ENCODE results near the gene EEF1B2. TPM values are rescaled to one million over a fixed set of nuclear protein-coding genes. Genes with fewer than 3 reads are reported as not detected.

EEF1B2 gene
- total RNA-seq, 1 donor from 2014 or later, result 614 TPM

DNA sequence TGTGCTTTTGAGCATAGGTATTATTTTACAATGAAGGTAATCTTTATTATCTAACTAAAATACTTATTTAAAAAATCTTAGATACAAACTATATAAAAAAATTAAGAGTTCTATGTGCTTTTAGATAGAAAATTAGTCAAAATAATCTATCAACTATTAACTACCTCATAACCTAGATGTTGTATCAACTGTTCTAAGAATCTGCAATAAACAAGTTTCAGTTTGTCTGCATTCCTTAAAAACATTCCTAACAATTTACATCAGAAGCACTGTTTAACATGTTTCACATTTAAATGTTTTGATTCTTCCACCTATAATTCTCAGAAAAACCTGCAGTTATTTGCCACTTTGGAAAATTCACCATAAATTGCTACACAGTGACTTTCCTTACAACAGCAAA lies 33.8 kb upstream of the EEF1B2 start:
- no peak for DNase-seq (ENCODE audit: low read depth, low spot score)
- Mint-ChIP-seq H3K27ac (ENCODE audit: unreplicated experiment) (no peak overlapping the region), H3K4me3 (no peak overlapping the region), H3K9me3 (no peaks in the 10 kb centered on the region), H3K27me3 (ENCODE audit: low read depth) (no peaks in the 10 kb centered on the region), H3K36me3 (ENCODE audit: low read depth) (peaks cover 6% of the 10 kb centered on the region), H3K4me1 (no peaks in the 10 kb centered on the region)
- TF ChIP-seq, protein P1, sequence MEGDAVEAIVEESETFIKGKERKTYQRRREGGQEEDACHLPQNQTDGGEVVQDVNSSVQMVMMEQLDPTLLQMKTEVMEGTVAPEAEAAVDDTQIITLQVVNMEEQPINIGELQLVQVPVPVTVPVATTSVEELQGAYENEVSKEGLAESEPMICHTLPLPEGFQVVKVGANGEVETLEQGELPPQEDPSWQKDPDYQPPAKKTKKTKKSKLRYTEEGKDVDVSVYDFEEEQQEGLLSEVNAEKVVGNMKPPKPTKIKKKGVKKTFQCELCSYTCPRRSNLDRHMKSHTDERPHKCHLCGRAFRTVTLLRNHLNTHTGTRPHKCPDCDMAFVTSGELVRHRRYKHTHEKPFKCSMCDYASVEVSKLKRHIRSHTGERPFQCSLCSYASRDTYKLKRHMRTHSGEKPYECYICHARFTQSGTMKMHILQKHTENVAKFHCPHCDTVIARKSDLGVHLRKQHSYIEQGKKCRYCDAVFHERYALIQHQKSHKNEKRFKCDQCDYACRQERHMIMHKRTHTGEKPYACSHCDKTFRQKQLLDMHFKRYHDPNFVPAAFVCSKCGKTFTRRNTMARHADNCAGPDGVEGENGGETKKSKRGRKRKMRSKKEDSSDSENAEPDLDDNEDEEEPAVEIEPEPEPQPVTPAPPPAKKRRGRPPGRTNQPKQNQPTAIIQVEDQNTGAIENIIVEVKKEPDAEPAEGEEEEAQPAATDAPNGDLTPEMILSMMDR (conservative IDR thresholded peaks at IDR 0.05), result no peak

DNA sequence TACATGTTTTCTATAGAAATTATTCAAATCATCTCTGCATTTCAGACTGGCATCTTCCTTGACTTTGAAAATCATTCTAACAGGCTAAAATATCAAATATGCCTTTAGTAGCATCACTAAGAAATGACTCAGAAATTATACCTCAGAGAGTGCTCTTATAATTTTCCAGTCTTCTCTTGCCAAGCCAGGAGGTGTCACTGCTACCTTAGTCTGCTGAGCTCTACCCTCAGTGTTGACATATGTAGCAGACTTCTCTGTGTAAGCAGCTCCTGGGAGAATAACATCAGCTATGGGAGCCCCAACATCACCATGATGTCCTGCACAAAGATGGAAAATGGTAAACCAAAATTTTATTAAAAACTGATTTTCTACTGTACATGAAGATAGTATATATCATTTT lies 32.0 kb upstream of the EEF1B2 start:
- H3K27ac Mint-ChIP-seq (ENCODE audit: unreplicated experiment), result no peak overlapping the region
- TF ChIP-seq, protein P1 (conservative IDR thresholded peaks at IDR 0.05), result no peak
- H3K4me1 Mint-ChIP-seq, result no peaks in the 10 kb centered on the region
- H3K36me3 Mint-ChIP-seq (ENCODE audit: low read depth), result peaks cover 3% of the 10 kb centered on the region
- H3K27me3 Mint-ChIP-seq (ENCODE audit: low read depth), result no peaks in the 10 kb centered on the region
- H3K4me3 Mint-ChIP-seq, result no peak overlapping the region
- no peaks in the 10 kb centered on the region for H3K9me3 Mint-ChIP-seq
- no peak for DNase-seq (ENCODE audit: low read depth, low spot score)

DNA sequence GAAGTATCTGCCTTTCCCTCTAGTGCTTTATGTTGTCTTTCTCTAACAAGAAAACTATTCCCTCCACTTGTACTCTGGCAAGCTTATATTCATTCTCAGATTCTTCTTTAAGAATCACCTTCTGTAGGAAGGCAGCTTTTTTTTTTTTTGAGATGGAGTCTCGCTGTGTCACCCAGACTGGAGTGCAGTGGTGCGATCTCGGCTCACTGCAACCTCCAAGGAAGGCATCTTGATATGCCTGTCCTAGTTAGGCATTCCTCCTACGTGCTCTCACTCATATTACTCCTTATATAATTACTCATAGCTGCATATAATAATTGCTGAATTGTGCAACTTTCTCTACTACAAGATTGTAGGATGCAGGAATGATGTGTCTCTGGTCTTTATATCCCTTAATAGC lies 16.2 kb upstream of the EEF1B2 start:
- TF ChIP-seq, protein P1 (conservative IDR thresholded peaks at IDR 0.05), result no peak
- Mint-ChIP-seq H3K27me3 (ENCODE audit: low read depth) (no peaks in the 10 kb centered on the region), H3K9me3 (no peaks in the 10 kb centered on the region), H3K4me1 (no peaks in the 10 kb centered on the region), H3K27ac (ENCODE audit: unreplicated experiment) (no peak overlapping the region), H3K4me3 (no peak overlapping the region), H3K36me3 (ENCODE audit: low read depth) (peaks cover 9% of the 10 kb centered on the region)
- no peak for DNase-seq (ENCODE audit: low read depth, low spot score)

DNA sequence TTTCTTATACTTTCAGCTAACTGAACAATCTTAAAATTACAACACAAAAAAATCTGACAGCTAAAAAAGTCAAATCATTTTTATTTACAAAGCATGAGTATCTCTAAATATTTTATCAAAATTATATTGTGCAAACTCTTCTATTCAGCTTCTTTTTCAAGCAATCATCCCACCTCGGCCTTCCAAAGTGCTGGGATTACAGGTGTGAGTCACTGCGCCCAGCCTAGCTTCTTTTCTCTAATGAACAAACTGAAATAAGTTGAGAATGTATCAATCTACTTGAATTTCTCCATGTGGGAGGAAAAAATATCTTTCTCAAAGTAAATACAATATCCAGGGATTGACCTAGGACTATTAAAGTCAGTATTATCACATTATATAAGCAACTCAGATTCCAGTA lies 15.3 kb upstream of the EEF1B2 start:
- no peak overlapping the region for H3K27ac Mint-ChIP-seq (ENCODE audit: unreplicated experiment)
- TF ChIP-seq, protein P1 (conservative IDR thresholded peaks at IDR 0.05), result no peak
- no peak overlapping the region for H3K4me3 Mint-ChIP-seq
- peaks cover 9% of the 10 kb centered on the region for H3K36me3 Mint-ChIP-seq (ENCODE audit: low read depth)
- H3K4me1 Mint-ChIP-seq, result no peaks in the 10 kb centered on the region
- no peaks in the 10 kb centered on the region for H3K27me3 Mint-ChIP-seq (ENCODE audit: low read depth)
- DNase-seq (ENCODE audit: low read depth, low spot score), result no peak
- no peaks in the 10 kb centered on the region for H3K9me3 Mint-ChIP-seq

DNA sequence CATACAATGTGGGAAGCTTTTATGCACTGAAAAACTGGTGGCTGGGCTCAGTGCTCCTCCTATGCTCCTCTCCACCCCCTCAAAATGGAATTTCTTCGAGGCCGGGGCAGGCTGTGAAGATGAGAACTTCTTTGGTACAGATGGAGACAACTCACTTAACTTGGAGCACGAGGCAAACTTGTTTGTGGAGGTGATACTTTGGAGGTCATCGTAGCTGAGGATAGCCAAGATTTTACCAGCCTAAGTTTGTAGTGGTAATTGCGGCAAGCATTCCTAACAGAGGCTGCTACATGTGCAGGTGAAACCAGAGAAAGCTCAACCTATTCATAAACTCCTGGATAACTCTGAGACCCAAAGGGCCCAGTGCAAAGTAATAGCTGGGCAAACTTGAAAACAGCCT lies 14.0 kb upstream of the EEF1B2 start:
- H3K4me3 Mint-ChIP-seq, result no peak overlapping the region
- no peaks in the 10 kb centered on the region for H3K27me3 Mint-ChIP-seq (ENCODE audit: low read depth)
- H3K9me3 Mint-ChIP-seq, result no peaks in the 10 kb centered on the region
- no peak overlapping the region for H3K27ac Mint-ChIP-seq (ENCODE audit: unreplicated experiment)
- no peaks in the 10 kb centered on the region for H3K4me1 Mint-ChIP-seq
- TF ChIP-seq, protein P1 (conservative IDR thresholded peaks at IDR 0.05), result no peak
- no peak for DNase-seq (ENCODE audit: low read depth, low spot score)
- peaks cover 9% of the 10 kb centered on the region for H3K36me3 Mint-ChIP-seq (ENCODE audit: low read depth)

DNA sequence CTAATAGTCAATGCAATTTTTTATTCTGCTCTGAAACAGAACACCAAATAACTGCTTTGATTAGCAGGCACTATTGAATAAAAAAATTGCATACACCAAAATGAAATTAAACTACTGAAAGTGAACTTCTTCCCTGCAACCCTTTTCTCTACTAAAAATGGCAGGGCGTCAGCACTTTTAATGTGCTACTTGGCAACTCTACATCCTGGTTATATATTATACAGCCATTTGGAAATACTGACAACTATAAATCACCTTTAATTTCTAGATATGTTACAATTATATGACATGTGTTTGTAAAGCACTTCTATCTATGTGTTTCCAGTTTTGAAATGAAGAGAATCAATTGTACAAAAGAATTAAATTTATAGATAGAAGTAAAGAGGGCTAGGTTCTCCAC lies 10.4 kb upstream of the EEF1B2 start:
- no peak for DNase-seq (ENCODE audit: low read depth, low spot score)
- TF ChIP-seq, protein P1 (conservative IDR thresholded peaks at IDR 0.05), result no peak
- no peaks in the 10 kb centered on the region for H3K9me3 Mint-ChIP-seq
- peaks cover 4% of the 10 kb centered on the region for H3K36me3 Mint-ChIP-seq (ENCODE audit: low read depth)
- peaks cover 4% of the 10 kb centered on the region for H3K4me1 Mint-ChIP-seq
- no peaks in the 10 kb centered on the region for H3K27me3 Mint-ChIP-seq (ENCODE audit: low read depth)
- H3K4me3 Mint-ChIP-seq, result no peak overlapping the region
- no peak overlapping the region for H3K27ac Mint-ChIP-seq (ENCODE audit: unreplicated experiment)

All from neural crest cell (in vitro differentiated cells).